Lower lobe of right lung (tissue), 2 donors: ENCODE measurements around the gene CLNK. TPM values are rescaled to one million over a fixed set of nuclear protein-coding genes. Genes with fewer than 3 reads are reported as not detected.

Source experiments
- ATAC-seq, 2 donors: fragments of 200-7000 bp; cut with Tn5 transposase; one replicate each; pipeline ENCODE4 v1.9.1; 2020 to 2022; ENCODE audit warnings: mild to moderate bottlenecking in 2 of 2, moderate library complexity in 2 of 2
- DNase-seq: peaks from one replicate; pipeline ENCODE4 v3.0.0-alpha.2; 2020
- H3K27ac ChIP-seq: fragments of 200-600 bp; one replicate; pipeline ENCODE4 v1.8.0; 2022
- H3K27me3 ChIP-seq: fragments of 200-600 bp; one replicate; pipeline ENCODE4 v1.8.0; 2022; ENCODE audit warnings: low read depth
- H3K36me3 ChIP-seq: fragments of 200-600 bp; one replicate; pipeline ENCODE4 v1.8.0; 2022; ENCODE audit warnings: mild to moderate bottlenecking
- H3K4me1 ChIP-seq: fragments of 200-600 bp; one replicate; pipeline ENCODE4 v1.8.0; 2022
- H3K4me3 ChIP-seq: fragments of 200-600 bp; one replicate; pipeline ENCODE4 v1.8.0; 2022; ENCODE audit warnings: mild to moderate bottlenecking
- H3K9me3 ChIP-seq: fragments of 200-600 bp; one replicate; pipeline ENCODE4 v1.8.0; 2022
- intact Hi-C: fragments of 100-400 bp; cut with DNase I; formaldehyde crosslinking; loops from one replicate; pipeline ENCODE4 v1.11.0; 2022
- total RNA-seq: library from RNA; stranded (reverse); fragmentation: NEBNext Ultra II Directional; extraction: Animal tissue kit (Norgen Biotek cat#: 25700); gene quantifications from one replicate; pipeline ENCODE4 v1.2.1, GENCODE V29; 2021
- TF ChIP-seq, protein P1 (sequence below): fragments of 200-600 bp; IDR thresholded peaks from one replicate; pipeline ENCODE4 v1.8.0; 2022; ENCODE audit warnings: antibody characterized with exemption, mild to moderate bottlenecking
- donor health status: DM: no; HTN: yes; CAD: no; lungs with severe emphysema.

CLNK gene
- total RNA-seq, 1 donor from 2014 or later: 0.09 TPM

DNA sequence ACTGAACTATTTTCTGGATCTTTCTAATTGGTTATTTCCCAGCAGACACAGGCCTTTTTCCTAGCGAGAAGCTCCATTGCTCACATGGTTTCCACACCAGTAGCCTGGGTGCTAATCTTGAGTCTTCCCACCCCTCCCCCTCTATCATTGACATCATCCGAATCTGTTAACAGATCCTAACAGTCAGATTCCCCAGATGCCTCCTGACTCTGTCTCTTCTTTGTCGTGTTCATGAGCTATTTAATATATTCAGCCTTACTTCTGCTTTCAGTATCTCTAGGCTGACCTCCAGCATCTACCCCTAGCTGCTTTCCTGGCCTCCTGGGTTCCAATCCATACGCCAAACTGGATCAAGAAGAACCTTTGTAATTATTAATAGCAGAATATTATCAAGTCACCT, 85.0 kb downstream of the CLNK start:
- intact Hi-C loops: no loop called here
- Histone ChIP-seq H3K27me3 (no peaks in the 10 kb centered on the region), H3K36me3 (no peaks in the 10 kb centered on the region), H3K27ac (no peak overlapping the region), H3K9me3 (no peaks in the 10 kb centered on the region), H3K4me3 (no peak overlapping the region), H3K4me1 (no peaks in the 10 kb centered on the region)
- ATAC-seq (no peak), DNase-seq (no peak)
- TF ChIP-seq, protein P1, sequence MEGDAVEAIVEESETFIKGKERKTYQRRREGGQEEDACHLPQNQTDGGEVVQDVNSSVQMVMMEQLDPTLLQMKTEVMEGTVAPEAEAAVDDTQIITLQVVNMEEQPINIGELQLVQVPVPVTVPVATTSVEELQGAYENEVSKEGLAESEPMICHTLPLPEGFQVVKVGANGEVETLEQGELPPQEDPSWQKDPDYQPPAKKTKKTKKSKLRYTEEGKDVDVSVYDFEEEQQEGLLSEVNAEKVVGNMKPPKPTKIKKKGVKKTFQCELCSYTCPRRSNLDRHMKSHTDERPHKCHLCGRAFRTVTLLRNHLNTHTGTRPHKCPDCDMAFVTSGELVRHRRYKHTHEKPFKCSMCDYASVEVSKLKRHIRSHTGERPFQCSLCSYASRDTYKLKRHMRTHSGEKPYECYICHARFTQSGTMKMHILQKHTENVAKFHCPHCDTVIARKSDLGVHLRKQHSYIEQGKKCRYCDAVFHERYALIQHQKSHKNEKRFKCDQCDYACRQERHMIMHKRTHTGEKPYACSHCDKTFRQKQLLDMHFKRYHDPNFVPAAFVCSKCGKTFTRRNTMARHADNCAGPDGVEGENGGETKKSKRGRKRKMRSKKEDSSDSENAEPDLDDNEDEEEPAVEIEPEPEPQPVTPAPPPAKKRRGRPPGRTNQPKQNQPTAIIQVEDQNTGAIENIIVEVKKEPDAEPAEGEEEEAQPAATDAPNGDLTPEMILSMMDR: no peak

DNA sequence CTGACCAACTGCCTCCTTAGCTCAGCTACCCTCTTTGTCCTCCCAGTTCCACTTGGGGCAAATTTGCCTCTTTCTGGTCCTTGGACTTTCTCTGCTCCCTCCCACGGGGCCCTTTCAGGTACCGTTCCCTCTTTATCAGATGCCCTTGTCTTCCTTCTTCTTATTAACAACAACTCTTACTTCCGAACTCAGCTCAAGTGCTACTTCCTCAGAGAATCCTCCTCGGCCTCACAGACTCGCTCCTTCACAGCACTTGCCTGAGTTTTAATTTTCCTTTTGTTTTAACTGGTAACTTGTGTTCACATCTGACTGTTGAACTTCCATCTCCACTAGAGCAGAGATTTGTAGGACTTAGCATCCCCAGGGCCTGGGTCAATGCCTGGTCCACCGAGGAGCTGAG, 85.7 kb downstream of the CLNK start:
- TF ChIP-seq, protein P1: no peak
- Histone ChIP-seq H3K27me3 (no peaks in the 10 kb centered on the region), H3K27ac (no peak overlapping the region), H3K36me3 (no peaks in the 10 kb centered on the region), H3K4me3 (no peak overlapping the region), H3K4me1 (no peaks in the 10 kb centered on the region), H3K9me3 (no peaks in the 10 kb centered on the region)
- intact Hi-C loops: no loop called here
- DNase-seq (no peak), ATAC-seq (no peak)

DNA sequence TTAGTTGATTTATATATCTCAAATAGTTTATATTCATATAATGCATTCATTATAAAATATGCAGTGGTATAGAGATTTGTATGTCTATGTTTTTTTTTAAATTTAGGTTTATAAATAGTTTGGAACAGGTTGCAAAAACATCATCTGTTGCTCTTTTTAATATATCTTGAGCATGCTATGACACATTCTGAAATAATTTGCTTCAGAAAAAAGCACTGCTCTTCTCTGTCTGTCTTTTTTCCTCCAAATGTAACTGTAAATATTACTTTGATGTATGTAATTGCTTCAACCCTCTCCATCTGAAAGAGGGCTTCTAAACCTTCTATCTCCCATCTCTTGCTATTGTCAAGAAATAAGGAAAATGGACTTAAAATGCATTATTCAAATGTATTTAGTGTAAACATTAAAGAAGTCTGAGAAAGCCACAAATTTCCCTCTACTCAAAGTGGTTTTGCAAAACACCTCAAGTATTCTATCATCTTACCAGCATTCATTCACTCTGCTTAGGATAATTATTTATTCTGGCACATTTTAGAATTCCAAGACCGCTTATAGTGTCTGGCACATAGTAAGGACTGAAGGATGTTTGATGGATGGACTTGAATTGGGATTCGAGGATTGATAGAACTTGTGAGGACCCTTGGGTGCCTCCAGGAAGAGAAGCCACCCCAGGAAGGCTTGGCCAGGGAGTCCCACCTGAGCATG, 87.8 kb downstream of the CLNK start:
- ATAC-seq: no peak
- intact Hi-C loops: no loop called here
- H3K4me3 ChIP-seq: no peak overlapping the region
- no peaks in the 10 kb centered on the region for H3K9me3 ChIP-seq
- H3K36me3 ChIP-seq: no peaks in the 10 kb centered on the region
- H3K27ac ChIP-seq: no peak overlapping the region
- no peak for DNase-seq
- H3K4me1 ChIP-seq: no peaks in the 10 kb centered on the region
- TF ChIP-seq, protein P1: no peak
- no peaks in the 10 kb centered on the region for H3K27me3 ChIP-seq

DNA sequence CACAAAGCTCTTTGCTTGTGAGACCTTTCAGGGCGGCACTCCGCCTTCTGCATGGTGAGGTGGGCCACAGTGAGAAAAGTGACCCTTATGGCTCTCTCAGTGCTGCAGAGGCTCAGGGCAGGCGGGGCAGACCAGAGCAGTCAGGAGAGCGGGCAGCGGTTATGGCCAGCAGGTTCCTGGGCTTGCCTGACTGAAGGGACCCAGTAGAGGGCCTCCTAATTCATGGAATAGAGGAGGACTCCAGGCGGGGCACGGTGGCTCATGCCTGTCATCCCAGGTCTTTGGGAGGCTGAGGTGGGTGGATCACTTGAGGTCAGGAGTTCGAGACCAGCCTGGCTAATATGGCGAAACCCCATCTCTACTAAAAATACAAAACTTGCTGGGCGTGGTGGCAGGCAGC, 91.4 kb downstream of the CLNK start:
- TF ChIP-seq, protein P1: no peak
- ATAC-seq: no peak

DNA sequence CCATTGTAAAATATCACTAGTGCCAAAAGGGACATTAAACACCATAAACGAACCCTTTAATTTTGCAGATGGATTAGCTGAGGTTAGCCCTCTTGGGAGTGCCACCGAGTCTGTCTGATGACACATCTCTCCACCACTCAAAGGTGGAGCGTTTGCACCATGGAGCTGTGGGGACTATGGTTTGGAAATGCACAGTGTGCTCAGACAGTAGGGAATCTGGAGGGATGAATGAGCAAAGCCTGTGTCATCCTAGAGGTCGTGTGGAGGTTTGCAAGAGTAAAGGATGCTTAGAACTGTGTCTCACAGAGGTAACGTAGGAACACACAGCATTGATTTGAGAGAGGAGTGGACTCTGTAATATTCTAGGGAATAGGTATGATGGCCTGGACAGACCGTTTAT, 93.7 kb downstream of the CLNK start:
- H3K9me3 ChIP-seq: no peaks in the 10 kb centered on the region
- intact Hi-C loops: no loop called here
- no peak for ATAC-seq

More for the DNA sequence above, 91.4 kb downstream of the CLNK start:
- Histone ChIP-seq H3K27ac (no peak overlapping the region), H3K4me3 (no peak overlapping the region), H3K9me3 (no peaks in the 10 kb centered on the region), H3K4me1 (no peaks in the 10 kb centered on the region), H3K36me3 (no peaks in the 10 kb centered on the region), H3K27me3 (peaks cover 2% of the 10 kb centered on the region)
- intact Hi-C loops: no loop called here
- DNase-seq: no peak

More for the DNA sequence above, 93.7 kb downstream of the CLNK start:
- no peak overlapping the region for H3K4me3 ChIP-seq
- H3K4me1 ChIP-seq: no peaks in the 10 kb centered on the region
- H3K36me3 ChIP-seq: no peaks in the 10 kb centered on the region
- peaks cover 2% of the 10 kb centered on the region for H3K27me3 ChIP-seq
- TF ChIP-seq, protein P1: no peak
- DNase-seq: no peak
- no peak overlapping the region for H3K27ac ChIP-seq
